Stimulated activated CD4-positive, alpha-beta T cell treated with anti-CD3 and anti-CD28 coated beads, Interleukin-1b, Interleukin-23, amount 100 ng/mL, for 4 hours (primary cell): ENCODE measurements around the gene FIBP.
"Not testable (repeated sequence)": the region's sequence is repeated elsewhere in the genome, so short reads cannot be mapped to it uniquely, and the experiment has no call there.

Source experiments
- DNase-seq, 2 donors: peaks; one replicate each; pipeline ENCODE4 v3.0.0-alpha.2; 2020; ENCODE audit warnings: low read depth in 2 of 2

Gene FIBP

DNA sequence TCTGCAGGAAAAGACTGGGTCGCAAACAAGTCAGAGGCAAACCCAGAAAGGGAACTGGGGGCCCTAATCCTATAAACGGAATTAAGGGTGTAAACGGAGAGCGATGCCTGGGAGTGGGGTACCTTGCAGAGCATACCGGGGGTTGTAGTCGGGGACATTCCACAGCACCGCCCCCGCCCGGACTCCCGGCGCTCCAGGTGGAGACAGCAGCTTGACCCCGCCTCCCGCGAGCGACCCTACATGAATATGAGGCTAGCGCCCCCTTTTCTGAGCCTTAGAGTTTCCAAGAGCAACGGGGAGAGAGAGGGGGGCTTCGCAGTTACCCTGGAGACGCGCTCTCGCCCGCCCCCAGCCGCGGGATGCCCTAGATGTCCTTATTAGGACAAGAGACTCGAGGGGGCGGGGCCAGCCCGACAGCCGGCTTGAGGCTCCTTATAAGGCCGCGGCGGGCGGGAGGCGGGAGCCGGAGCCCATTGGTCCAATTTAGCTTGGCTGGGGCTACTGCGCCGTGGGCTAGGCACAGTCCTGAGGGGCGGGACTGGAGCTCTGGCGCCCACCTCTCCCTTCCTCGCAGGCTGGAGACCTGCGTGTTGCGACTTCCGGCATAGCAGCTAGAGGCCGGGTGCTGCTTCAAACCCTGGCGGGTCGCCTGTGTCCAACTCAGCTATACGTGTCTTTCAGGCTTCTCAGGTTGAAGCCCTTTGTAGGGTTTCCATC is 29.0 kb downstream of the FIBP start:
- DNase-seq = peak; percentile 93 to 98

DNA sequence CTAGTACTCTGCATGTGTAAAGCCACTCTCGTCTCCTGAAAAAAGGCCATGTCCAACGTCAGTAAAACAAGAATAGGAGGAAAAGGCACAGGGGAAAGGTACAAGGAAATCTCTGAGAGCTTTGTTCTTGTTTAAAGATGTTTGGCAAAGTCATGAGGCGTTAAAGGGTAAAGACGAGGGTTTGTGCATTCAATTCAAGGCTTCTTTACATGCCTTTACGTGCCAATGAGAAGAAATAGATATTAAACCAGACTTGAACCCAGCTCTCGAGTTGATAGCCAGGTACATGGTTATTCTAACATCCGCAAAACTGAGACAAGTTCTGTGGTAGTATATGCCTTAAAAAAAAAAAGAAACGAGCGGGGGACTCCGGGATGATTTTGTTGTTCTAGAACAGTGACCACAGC is 29.6 kb downstream of the FIBP start:
- no peak for DNase-seq

DNA sequence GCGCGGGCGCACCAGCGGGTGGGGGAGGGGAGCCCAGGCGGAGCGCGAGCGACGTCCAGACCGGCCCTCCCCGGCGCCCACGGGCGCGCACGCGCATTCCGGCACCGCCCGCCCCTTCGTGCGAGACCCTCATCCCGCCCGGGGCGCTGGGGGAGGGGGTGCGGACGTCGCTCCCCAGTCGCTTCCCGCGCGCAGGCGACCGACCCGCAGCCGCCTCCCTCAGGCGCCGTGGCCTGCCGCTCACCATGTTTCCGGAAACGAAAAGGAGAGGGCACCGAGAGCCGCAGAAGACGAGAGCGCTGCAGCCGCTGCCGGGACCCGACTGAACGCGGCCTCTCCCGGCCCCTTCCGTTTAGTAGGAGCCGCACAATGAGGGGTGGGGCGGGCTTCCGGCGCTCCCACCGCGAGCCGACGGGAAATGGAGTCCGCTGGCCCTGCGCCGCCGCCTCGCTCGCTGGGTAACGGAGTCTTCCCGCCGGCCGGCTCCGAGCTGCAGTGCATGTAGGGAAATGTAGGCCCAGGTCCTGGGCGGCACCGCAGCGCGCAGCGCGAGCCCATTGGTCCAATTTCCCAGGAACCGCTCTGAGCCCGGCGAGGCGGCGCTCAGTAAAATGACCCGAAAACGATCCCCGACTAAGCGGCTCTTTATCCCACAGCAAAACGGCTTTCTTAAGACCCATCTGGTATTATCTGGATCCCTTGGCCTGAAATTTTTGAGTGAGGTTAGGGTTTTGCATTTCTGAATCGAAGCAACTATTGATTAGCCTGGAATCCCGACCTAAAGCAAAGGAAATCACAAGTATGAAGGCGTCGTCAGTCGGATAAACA is 30.2 kb downstream of the FIBP start, which contains the start of gene CFL1:
Gene CFL1 (minus strand): TSS at position 328 of the 828 bp plus-strand sequence. CDS start 81 bp downstream, at position 247.
- DNase-seq = peak; percentile 94 to 95

DNA sequence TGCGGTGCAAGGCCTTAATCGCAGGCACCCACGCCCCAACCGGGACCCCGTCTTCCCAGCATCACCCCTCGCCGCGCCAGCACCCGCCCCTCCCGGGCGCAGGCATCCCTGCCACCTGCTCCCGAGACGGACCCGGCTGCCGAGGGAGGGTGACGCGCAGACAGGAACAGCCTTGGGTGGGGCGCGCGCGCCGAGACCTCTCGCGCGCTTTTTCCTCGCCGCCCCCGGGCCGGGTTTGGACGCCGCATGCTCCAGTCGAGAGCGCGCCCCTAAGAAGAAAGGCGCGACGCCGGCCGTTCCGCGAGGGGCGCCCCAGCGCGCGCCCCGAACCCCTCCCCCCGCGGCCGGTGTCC is 30.8 kb downstream of the FIBP start:
- DNase-seq = peak in 1 of 2 donors; percentile 58

DNA sequence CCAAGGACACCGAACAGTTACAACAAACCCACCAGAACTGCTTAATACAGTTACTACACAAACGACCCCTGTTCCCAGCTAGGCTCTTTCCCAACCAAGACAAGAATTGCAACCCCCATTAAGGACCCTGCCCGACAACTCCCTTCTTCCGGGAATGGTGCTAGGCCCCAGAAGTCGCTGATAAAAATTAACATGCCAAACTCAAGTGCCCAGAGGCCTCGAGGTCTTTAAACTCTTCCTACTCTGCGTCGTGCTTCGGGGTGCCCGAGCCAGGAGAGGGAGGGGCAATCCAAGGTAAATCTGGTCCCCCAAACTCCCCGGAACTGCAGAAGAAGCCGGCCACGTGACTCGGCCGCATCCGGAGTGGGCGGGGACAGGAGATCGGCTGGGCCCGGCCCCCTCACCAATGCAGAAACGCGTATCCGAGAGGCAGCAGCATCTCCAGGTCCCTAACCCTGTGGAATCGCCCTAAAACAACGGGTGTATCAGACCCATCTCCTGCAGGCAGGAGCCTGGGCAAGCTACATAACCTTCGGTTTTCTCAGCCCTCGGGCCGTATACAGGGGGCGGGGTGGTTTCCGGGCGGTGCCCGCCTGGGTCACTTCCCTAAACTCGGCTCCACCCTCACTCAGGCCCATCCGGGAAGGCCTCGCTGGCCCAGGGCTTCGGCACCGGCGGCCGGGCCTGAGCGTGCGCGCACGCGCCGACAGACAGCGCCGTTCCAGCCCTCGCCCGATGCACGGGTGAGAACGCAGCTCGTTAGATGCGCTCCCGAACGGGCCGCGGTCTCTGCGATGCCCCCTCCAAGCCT is 31.4 kb downstream of the FIBP start:
- DNase-seq = peak; percentile 72 to 73

DNA sequence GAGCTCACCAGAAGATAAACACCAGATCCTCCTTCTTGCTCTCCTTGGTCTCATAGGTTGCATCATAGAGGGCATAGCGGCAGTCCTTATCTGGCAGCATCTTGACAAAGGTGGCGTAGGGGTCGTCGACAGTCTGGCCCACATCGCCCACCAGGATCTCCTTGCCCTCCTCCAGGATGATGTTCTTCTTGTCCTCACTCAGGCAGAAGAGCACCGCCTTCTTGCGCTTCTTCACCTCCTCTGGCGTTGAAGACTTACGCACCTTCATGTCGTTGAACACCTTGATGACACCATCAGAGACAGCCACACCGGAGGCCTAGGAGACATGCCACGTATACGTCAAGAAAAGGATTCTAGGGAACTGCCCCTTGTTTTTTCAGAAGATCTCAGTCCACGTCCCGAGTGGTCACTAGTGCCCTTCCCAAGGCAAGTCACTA is 32.3 kb downstream of the FIBP start:
- no peak for DNase-seq

DNA sequence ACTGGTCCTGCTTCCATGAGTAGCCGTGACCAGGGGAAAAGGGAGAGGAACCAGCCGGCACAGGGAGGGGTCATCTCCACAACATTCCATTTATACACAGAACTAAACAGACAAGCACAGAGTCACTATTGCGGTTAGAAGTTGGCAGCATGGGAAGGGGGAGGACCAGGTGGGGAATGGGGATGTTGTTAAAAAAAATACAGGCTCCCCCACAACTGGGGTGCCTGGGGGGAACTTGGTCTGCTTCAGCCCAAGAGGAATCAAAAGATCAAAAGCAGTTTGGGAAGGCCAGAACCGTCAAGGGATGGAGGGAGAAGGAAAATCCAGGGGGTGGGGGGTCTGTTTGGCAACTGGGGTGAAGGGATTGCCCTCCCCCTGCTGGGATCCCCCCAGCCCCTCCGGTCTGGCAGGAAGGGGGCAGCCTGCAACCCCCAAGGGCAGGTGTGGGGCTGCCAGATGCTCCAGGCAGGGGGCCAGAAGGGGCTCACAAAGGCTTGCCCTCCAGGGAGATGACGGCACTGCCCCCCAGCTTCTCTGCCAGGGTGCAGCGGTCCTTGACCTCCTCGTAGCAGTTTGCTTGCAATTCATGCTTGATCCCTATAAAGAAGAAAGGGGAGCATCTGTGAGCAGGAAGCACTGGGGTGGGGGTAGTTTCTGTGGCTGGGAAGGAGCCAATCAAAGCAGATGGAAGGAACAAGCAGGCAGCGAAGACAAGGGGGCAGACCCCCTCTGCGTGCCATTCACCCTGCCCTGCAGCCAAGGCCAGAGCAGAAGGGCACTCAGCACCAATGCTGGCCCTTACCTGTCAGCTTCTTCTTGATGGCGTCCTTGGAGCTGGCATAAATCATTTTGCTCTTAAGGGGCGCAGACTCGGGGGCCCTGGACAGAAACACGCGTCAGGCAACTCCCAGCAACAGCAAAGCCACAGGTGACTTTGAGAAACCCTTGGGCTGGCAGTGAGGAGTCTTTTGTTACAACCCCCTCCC is 33.1 kb downstream of the FIBP start:
- DNase-seq = no peak

DNA sequence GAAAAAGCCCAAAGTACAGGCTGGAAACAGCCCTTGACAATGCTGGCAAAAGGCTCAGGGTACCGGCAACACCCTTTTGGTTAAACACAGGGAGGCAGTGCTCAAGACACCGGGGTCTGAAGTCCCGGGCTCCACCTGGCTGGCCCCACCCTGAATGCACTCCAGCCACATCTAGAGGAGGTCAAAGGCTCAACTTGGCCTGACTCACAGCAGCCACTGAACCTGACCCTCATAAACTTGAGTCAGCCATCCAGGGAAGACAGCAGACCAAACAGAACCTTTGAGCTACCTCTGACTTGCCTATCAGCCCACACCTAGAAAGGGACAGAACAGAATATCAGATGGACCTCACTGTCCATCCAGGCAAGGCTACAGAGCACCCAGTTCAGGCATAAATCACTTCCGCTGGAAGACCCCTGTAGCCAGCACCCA is 34.1 kb downstream of the FIBP start:
- no peak for DNase-seq

DNA sequence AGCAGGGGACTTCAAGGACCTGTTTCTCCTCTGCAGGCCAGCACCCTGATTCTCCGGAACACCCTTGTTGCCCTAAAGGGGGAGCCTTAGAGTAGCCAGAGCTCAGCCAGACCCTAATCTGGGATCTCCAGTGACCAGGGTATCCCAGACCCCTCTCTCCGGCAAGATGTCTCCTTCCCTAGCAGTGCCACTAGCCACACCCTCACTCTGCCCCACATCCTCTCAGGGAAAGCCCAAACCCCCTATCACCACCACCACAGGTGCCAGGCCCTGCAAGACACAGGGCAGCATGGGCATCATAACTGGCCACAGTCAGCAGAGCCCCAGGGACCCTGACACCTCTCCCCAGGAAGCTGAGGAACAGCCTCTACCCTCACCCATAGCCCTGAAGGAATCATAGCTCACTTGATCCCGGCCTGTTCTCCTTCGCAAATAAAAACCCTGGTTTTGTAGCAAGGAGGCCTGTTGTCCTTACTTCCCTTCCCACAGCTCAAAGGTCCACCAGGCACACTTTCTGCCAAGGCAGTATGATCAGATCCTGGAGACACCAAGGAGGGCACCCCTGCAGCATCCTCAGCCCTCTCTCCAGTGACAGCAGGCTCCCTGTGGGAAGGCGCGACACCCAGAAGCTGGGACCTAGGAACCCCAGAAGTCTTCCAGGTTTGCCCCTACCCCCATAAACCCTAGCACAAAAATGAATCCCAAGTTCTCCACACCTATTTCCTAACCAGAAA is 34.9 kb downstream of the FIBP start:
- DNase-seq = no peak

DNA sequence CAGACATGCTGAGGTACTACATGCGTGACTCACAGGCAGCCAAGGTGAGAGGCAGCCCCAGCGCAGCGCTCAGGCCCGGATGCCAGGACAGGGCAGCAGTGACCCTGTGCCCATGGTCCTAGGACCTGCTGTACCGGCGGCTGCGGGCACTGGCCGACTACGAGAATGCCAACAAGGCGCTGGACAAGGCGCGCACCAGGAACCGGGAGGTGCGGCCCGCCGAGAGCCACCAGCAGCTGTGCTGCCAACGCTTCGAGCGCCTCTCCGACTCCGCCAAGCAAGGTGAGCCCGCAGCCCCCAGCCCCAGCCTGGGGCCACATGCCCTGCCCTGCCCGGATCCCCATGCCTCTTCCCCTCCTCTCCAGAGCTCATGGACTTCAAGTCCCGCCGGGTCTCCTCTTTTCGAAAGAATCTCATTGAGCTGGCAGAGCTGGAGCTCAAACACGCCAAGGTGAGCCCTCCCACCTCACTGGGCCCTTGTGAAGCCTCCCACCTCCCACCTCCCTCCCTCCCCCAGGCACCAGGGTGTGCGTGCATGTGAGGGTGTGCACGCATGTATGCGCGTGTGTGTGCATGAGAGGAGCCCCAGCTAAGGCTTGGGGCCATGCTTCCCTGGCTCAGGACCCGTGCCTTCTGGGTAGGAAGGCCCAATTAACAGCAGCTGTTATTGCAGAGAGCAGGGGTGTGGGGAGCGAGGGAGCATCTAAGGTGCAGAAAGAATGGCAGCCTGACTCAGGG is 35.6 kb downstream of the FIBP start:
- no peak for DNase-seq

DNA sequence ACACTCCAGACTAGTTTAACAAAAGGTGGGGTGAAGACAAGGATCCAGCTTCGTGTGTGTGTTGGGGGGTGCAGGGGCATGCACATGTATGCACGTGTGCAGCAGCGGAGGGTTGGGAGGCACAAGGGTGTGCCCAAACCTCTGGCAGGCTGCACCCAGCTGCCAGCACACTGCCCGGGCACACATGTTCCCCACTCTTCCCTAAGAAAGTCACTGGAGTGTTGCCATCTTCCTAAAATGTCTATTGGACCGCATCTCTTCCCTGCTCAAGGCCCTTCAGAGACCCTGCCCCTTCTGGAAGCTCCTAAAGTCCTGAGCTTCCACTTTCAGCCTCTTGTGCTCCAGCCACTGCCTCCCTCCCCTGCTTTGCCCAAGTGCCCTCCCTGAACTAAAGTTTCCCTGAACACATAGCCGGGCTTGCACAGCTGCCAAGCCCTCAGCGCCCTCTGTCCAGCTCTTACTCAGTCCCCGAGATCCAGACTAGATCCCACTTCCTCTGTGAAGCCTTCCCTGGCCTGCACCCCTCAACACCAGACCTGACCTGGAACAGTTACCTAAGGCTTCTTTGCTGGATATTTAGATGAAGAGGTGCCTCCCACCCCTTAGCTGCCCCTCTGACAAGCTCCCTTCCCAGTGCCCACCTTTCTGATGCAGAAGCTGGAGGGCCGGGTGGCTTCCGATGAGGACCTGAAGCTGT is 36.3 kb downstream of the FIBP start:
- no peak for DNase-seq

DNA sequence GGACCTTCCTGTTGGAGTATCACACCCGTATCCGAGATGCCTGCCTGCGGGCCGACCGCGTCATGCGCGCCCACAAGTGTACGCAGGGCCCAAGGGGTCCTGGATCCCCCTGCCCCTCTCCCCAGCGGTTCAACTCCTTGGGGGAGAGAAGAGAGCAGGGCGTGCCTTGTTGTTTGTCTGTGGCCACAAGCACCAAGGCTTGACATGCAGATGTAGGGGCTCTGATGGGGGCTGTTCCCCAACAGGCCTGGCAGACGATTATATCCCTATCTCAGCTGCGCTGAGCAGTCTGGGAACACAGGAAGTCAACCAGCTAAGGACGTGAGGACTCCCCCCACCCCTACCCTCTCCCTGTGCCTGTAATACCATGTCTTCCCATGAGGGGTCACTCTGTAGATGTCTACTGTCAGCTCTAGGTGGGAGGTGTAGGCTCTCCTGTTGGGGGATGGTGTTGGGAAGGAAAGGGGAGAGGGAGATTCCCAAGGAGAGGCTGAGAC is 37.1 kb downstream of the FIBP start:
- DNase-seq = no peak

DNA sequence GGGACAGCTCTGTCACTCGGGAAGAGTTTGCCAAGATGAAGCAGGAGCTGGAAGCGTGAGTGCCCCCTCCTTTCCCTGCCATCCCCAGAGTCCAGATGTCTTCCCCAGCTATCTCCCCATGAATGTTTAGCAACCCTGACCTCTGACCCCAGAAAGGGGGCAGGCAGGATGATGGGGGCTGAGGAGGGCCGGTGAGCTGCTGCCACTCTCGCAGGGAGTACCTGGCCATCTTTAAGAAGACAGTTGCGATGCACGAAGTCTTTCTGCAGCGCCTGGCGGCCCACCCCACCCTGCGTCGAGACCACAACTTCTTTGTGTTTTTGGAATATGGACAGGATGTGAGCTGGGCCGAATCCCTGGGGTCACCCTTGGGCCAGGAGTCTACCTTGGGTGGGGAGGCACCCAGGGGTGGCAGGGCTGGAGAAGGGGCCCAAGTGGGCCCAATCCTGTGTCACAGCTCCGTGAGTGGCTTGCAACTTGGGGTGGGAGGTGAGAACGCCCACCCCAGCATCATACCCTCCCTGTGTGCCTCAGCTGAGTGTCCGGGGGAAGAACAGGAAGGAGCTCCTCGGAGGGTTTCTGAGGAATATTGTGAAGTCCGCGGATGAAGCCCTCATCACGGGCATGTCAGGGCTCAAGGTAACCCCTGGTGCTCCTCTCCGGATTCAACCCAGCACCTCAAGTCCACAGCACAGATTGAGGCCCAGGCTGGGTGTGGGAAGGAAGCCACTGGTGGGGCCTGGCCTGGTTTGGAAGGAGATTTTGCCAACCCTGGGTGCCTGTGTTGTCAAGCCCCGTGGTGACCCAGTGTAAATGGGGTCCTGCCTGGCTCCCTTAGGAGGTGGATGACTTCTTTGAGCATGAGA is 37.8 kb downstream of the FIBP start:
- no peak for DNase-seq

DNA sequence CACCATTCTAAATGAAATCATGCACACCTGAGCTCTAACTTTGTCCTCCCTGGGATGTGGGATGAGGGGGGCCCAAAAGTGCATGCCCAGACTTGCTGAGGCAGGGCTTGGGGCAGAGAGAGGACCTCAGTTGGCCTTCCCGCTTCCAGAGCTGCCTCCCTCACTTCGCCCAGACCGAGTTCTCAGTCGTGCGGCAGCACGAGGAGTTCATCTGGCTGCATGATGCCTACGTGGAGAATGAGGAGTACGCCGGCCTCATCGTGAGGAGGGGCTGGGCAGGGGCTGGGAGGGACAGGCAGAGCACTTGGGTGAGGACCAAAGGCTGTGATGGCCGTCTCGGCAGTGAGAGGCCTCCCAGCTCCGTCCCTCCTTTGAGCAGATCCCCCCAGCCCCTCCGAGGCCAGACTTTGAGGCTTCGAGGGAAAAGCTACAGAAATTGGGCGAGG is 38.5 kb downstream of the FIBP start:
- DNase-seq = no peak

DNA sequence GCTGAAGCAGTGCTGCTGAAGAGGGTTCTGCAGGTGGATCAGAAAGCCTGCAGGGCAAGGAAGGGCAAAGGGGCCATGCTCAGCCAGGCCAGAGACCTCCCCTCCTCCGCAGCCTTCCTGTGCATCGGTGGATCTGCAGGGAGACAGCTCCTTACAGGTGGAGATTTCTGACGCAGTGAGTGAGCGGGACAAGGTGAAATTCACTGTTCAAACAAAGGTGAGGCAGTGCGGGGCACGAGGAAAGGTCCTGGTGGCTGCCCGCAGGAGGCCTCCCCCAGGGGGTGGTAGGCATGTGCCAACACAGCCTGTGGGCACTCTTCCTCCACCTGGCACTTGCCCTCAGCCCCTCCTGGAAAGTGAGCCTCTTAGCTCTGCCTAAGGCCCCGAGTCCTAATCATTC is 38.9 kb downstream of the FIBP start:
- no peak for DNase-seq

DNA sequence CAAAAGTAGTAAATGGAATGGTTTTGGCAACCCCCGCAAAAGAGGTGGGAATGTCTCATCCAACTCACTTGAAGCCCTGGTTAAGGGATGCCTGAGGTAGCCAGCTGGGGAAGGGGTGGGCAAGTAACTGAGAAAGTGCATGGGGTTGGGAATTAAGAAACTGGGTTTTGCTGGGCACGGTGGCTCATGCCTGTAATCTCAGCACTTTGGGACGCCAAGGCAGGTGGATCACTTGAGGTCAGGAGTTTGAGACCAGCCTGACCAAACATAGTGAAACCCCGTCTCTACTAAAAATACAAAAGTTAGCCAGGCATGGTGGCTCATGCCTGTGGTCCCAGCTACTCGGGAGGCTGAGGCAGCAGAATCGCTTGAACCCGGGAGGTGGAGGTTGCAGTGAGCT is 39.6 kb downstream of the FIBP start:
- not testable (repeated sequence) for DNase-seq

DNA sequence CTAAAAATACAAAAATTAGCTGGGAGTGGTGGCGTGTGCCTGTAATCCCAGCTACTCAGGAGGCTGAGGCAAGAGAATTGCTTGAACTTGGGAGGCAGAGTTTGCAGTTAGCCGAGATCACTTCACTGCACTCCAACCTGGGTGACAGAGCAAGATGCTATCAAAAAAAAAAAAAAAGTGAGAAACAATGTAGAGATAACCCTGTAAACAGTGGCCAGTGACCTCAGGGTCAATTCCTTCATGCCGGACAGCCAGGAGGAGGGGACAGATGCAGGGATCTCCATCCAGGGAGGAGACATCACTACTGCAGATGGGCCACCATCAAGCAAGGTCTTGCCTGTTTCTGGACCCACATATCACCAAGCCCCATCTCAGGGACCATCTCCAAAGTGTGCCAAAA is 40.5 kb downstream of the FIBP start:
- no peak for DNase-seq
